Breast epithelium (tissue), 3 donors: Measurements from ENCODE around the gene DNAAF8.

Experiments
- POLR2A ChIP-seq: fragments of 450-650 bp; IDR thresholded peaks from one replicate; pipeline ENCODE4 v1.6.1; 2016; ENCODE audit warnings: antibody characterized with exemption, mild to moderate bottlenecking, moderate library complexity
- POLR2AphosphoS5 ChIP-seq, 3 donors: sonication (generic); formaldehyde crosslinking; IDR thresholded peaks; one replicate each; pipeline ENCODE4 v1.6.1; 2017; ENCODE audit warnings: antibody characterized with exemption in 3 of 3
- TF ChIP-seq, protein P1 (sequence below), 3 donors: fragments of 450-650 bp; IDR thresholded peaks; one replicate each; pipeline ENCODE4 v1.5.1; 2016 to 2017; ENCODE audit warnings: antibody characterized with exemption in 3 of 3, mild to moderate bottlenecking in 3 of 3, moderate library complexity in 3 of 3

- TF ChIP-seq, protein P1, sequence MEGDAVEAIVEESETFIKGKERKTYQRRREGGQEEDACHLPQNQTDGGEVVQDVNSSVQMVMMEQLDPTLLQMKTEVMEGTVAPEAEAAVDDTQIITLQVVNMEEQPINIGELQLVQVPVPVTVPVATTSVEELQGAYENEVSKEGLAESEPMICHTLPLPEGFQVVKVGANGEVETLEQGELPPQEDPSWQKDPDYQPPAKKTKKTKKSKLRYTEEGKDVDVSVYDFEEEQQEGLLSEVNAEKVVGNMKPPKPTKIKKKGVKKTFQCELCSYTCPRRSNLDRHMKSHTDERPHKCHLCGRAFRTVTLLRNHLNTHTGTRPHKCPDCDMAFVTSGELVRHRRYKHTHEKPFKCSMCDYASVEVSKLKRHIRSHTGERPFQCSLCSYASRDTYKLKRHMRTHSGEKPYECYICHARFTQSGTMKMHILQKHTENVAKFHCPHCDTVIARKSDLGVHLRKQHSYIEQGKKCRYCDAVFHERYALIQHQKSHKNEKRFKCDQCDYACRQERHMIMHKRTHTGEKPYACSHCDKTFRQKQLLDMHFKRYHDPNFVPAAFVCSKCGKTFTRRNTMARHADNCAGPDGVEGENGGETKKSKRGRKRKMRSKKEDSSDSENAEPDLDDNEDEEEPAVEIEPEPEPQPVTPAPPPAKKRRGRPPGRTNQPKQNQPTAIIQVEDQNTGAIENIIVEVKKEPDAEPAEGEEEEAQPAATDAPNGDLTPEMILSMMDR (IDR thresholded peaks at IDR 0.05), result no peak
- TF ChIP-seq POLR2AphosphoS5 (IDR thresholded peaks at IDR 0.05) (peak in 2 of 3 donors; percentile 39 to 61), POLR2A (peak; percentile 44)
These were observed 40.9 kb upstream of the DNAAF8 start, which contains the start of gene NUDT16L1 for GRCh38 chr16:4693296-4693955.
